ENCODE measurements around the gene TBC1D5. TPM values are rescaled to one million over a fixed set of nuclear protein-coding genes. Genes with fewer than 3 reads are reported as not detected.

The TBC1D5 gene
- total and polyA plus RNA-seq, 2 of the 8 experiments (the other 6 are each of a cell fraction or from before 2014, with no cell fraction given): 11.0 to 22.9 TPM

GRCh38 chr3:17571686-17572085, 170.7 kb downstream of the TBC1D5 start:
- Histone ChIP-seq H3K79me1 (ENCODE audit: low read depth, low read length) (no peaks in the 10 kb centered on the region), H3K14ac (ENCODE audit: insufficient read length) (no peak overlapping the region), H3K23ac (ENCODE audit: insufficient read length) (no peak overlapping the region), H3K18ac (ENCODE audit: extremely low read depth, low read length) (no peak overlapping the region), H2AK5ac (ENCODE audit: low read depth, low read length) (no peak overlapping the region), H3K9me3 (ENCODE audit: insufficient read depth in 2 of 2, low read depth in 1 of 2, low read length in 1 of 2) (no peaks in the 10 kb centered on the region), H4K20me1 (replicated peaks in 1 of 2; ENCODE audit: control insufficient read depth in 1 of 2, insufficient read depth in 2 of 2, low read length in 2 of 2) (no peaks in the 10 kb centered on the region), H4K5ac (ENCODE audit: insufficient read length, low read depth, low read length) (no peak overlapping the region), H4K91ac (replicated peaks; ENCODE audit: insufficient read length, low read length) (no peak overlapping the region), H3K4me2 (ENCODE audit: insufficient read depth in 1 of 2, low read depth in 2 of 2, low read length in 2 of 2) (no peak overlapping the region), H2BK20ac (ENCODE audit: low read length) (no peak overlapping the region), H3K36me3 (ENCODE audit: control insufficient read depth in 2 of 4, insufficient read depth in 4 of 4, low read length in 3 of 4) (no peaks in the 10 kb centered on the region), H3K4me1 (replicated peaks in 1 of 4; ENCODE audit: control insufficient read depth in 3 of 4, insufficient read depth in 4 of 4, low read length in 3 of 4) (no peaks in the 10 kb centered on the region), H3K27me3 (replicated peaks in 1 of 4; ENCODE audit: control insufficient read depth in 3 of 4, extremely low read depth in 1 of 4, insufficient read depth in 3 of 4, low read length in 3 of 4) (no peaks in the 10 kb centered on the region), H3K9ac (replicated peaks in 1 of 4; ENCODE audit: extremely low read depth in 1 of 4, low read depth in 3 of 4, low read length in 3 of 4) (no peak overlapping the region), H3K4ac (replicated peaks; ENCODE audit: insufficient read length, low read depth, low read length) (no peak overlapping the region), H4K8ac (ENCODE audit: extremely low read depth, insufficient read depth, low read length) (no peak overlapping the region), H3K4me3 (ENCODE audit: extremely low read depth in 1 of 4, insufficient read depth in 2 of 4, low read depth in 3 of 4, low read length in 4 of 4) (no peak overlapping the region), H2BK12ac (ENCODE audit: low read depth, low read length) (no peak overlapping the region), H3K79me2 (ENCODE audit: control insufficient read depth in 1 of 2, insufficient read depth in 2 of 2, low read length in 2 of 2) (no peaks in the 10 kb centered on the region), H3K56ac (replicated peaks; ENCODE audit: insufficient read length, low read depth, low read length) (no peak overlapping the region), H2BK120ac (replicated peaks; ENCODE audit: low read depth, low read length) (no peak overlapping the region), H3K23me2 (ENCODE audit: low read depth, low read length) (no peaks in the 10 kb centered on the region; the same call in 1 of the 2 replicates), H2BK15ac (ENCODE audit: low read length) (no peak overlapping the region), H2AFZ (ENCODE audit: low read length) (no peak overlapping the region), H3K27ac (ENCODE audit: low read depth, low read length) (no peak overlapping the region), H2BK5ac (ENCODE audit: low read depth, low read length) (no peak overlapping the region)
- WGBS, 2 experiments (ENCODE audit: extremely low coverage in 1 of 2, insufficient coverage in 1 of 2, insufficient read length in 1 of 2, insufficient replicate concordance in 2 of 2, low coverage in 1 of 2, low lambda C conversion rate in 2 of 2, missing lambda C conversion rate in 1 of 2): 84% methylated on average over 1 of the region's 1 CpG; no CpG with 5 or more reads in 1 of the 2 experiments
- POLR2A ChIA-PET (ENCODE audit: partially characterized antibody): no interaction called here
- DNase-seq (ENCODE audit: low read depth in 1 of 2, low spot score in 2 of 2): no peak
- CTCF ChIA-PET (ENCODE audit: partially characterized antibody): no interaction called here
- no peak for FAIRE-seq
- TF ChIP-seq NANOG (IDR thresholded peaks at IDR 0.05; ENCODE audit: insufficient read depth, low read depth, low read length, poor library complexity, severe bottlenecking) (no peak), SIN3A (conservative IDR thresholded peaks at IDR 0.05 in 1 of 2, IDR thresholded peaks at IDR 0.05 in 1 of 2; ENCODE audit: low read depth in 1 of 2, low read length in 2 of 2) (no peak), RFX5 (IDR thresholded peaks at IDR 0.05; ENCODE audit: borderline replicate concordance, low read depth, low read length) (no peak), BACH1 (IDR thresholded peaks at IDR 0.05; ENCODE audit: low read length) (no peak), FOSL1 (IDR thresholded peaks at IDR 0.05; ENCODE audit: insufficient read depth, low read depth, low read length) (no peak), CHD1 (IDR thresholded peaks at IDR 0.05; ENCODE audit: low read depth, low read length) (no peak), SUZ12 (IDR thresholded peaks at IDR 0.05; ENCODE audit: low read length) (no peak)
